Measurements from ENCODE around the gene MYEOV. TPM values are rescaled to one million over a fixed set of nuclear protein-coding genes. Genes with fewer than 3 reads are reported as not detected.

Gene MYEOV
- total RNA-seq, 4 donors from 2014 or later = not detected

DNA sequence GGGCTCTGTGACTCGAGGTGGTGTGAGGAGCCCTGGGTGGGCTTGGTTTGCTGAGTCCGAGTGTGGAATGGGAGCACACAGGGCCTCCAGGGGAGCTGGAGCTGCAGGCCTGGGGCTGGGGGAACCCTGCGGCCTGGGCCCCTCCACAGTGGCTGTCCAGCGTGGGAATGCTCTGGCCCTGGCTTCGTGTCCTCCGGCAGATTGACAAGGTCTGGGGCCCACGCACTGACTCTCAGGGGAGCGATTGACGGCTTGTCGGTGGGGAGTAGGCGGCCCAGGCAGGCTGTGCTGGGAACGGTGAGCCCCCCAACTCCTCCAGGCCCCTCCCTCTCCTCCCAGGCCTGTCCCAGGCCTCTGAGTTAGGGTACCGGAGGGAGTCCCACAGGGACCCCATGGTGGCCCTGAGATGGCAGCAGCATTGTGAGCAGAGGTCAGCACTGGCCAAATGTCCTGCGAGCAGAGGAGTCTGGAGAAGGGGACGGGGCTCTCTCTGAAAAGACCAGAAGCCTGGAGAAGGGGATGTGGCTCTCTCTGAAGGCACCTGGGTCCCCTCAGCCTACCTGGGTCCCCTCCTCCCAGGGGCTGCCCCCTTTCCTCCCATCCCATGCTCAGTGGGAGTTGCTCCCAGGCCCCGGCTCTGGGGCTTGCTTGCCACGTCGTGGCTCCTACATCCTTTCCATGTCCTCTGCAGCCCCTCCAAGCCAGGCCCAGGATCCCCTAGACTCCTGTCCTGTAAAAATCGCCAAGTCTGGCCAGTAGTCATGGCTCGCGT lies 23.8 kb upstream of the MYEOV start:
- Histone ChIP-seq H3K27ac (no peak overlapping the region), H3K4me3 (no peak overlapping the region), H3K9me3 (no peaks in the 10 kb centered on the region), H3K4me1 (peaks cover 0 to 8% (median 0%) of the 10 kb centered on the region in 3 donors), H3K27me3 (peaks cover 16% of the 10 kb centered on the region), H3K36me3 (no peaks in the 10 kb centered on the region)
- 40% methylated on average over 1 of the region's 21 CpGs for WGBS, 2 donors (ENCODE audit: low coverage in 1 of 2)
- TF ChIP-seq EP300 (IDR thresholded peaks at IDR 0.05) (no peak), POLR2A (IDR thresholded peaks at IDR 0.05) (no peak)
- ATAC-seq = no peak

- TF ChIP-seq CTCF (IDR thresholded peaks at IDR 0.05) (no peak), EP300 (IDR thresholded peaks at IDR 0.05) (no peak), POLR2A (IDR thresholded peaks at IDR 0.05) (no peak), POLR2AphosphoS5 (IDR thresholded peaks at IDR 0.05) (no peak)
- Histone ChIP-seq H3K4me3 (no peak overlapping the region), H3K36me3 (no peaks in the 10 kb centered on the region), H3K27me3 (peaks cover 8% of the 10 kb centered on the region), H3K4me1 (peaks cover 0 to 8% (median 0%) of the 10 kb centered on the region in 3 donors), H3K27ac (no peak overlapping the region), H3K9me3 (no peaks in the 10 kb centered on the region)
- WGBS, 2 donors (ENCODE audit: low coverage in 1 of 2) = 70 to 95% methylated on average over 3 to 6 of the region's 7 CpGs
- no peak for ATAC-seq
These were observed 23.0 kb upstream of the MYEOV start for GRCh38 chr11:69270941-69271340.

GRCh38 chr11:69272055-69272454 lies 21.9 kb upstream of the MYEOV start:
- Histone ChIP-seq H3K4me1 (peaks cover 0 to 8% (median 0%) of the 10 kb centered on the region in 3 donors), H3K4me3 (no peak overlapping the region), H3K27me3 (no peaks in the 10 kb centered on the region), H3K27ac (no peak overlapping the region), H3K9me3 (no peaks in the 10 kb centered on the region), H3K36me3 (no peaks in the 10 kb centered on the region)
- TF ChIP-seq CTCF (IDR thresholded peaks at IDR 0.05) (no peak), EP300 (IDR thresholded peaks at IDR 0.05) (no peak), POLR2A (IDR thresholded peaks at IDR 0.05) (no peak), POLR2AphosphoS5 (IDR thresholded peaks at IDR 0.05) (no peak)
- no peak for ATAC-seq
- 82 to 94% methylated on average over 2 to 3 of the region's 3 CpGs for WGBS, 2 donors (ENCODE audit: low coverage in 1 of 2)

DNA sequence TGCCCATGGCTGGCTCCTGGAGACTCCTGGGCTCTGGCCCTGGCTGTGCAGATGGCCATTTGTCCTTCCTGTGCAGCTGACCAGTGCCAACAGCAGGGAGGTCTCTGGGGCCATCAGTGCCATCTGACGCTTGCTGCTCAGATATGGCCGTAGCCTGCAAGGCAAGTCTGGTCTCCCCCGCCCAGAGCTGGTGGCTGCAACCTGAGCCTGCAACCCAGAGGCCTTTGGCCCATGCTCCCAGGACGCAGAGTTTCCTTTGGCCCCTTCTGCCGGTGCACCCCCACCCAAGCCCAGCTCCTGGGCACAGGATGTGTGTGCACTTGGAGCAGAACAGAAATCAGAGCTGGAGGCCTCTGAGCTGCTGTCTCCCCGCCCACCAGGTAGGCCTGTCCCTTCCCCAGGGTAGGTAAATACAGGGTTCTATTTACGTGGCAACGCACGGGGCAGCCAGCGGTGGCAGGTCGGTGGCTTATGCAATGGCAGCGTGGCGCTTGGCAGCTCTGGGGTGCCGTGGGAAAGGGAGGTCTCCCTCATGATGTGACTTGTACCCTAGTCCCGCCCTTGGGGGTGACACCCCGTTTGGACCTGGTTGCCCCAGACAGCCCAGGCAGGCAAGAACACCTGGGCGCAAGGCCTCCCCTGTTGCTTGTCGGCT lies 21.0 kb upstream of the MYEOV start:
- no peak for ATAC-seq
- Histone ChIP-seq H3K27me3 (peaks cover 4% of the 10 kb centered on the region), H3K9me3 (no peaks in the 10 kb centered on the region), H3K36me3 (no peaks in the 10 kb centered on the region), H3K4me1 (no peaks in the 10 kb centered on the region), H3K27ac (no peak overlapping the region), H3K4me3 (no peak overlapping the region)
- 60 to 88% methylated on average over 1 to 5 of the region's 18 CpGs for WGBS, 2 donors (ENCODE audit: low coverage in 1 of 2)
- TF ChIP-seq POLR2A (IDR thresholded peaks at IDR 0.05) = no peak
- no peak for TF ChIP-seq EP300 (IDR thresholded peaks at IDR 0.05)
- no peak for TF ChIP-seq POLR2AphosphoS5 (IDR thresholded peaks at IDR 0.05)
- TF ChIP-seq CTCF (IDR thresholded peaks at IDR 0.05) = no peak

DNA sequence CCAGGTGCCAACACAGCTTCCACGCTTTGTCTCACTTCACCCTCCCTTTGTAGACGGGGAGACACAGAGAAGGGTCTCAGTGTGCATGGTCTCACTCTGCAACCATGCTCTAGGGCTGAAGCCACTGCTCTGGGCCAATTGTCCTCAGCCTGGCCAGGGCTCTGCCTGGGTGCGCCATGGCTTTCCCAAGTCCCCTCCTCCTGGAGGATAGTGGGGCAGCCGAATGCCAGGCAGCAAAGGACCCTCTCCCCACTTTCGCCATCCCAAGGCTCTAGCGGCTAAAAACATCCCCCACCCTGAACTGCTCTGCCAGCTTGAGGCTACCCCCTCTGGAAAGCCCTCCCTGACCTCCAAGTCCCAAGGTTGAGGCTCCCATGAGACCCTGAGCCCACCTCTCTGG lies 20.4 kb upstream of the MYEOV start:
- TF ChIP-seq CTCF (IDR thresholded peaks at IDR 0.05) = no peak
- no peak for TF ChIP-seq POLR2A (IDR thresholded peaks at IDR 0.05)
- TF ChIP-seq EP300 (IDR thresholded peaks at IDR 0.05) = no peak
- no peak for TF ChIP-seq POLR2AphosphoS5 (IDR thresholded peaks at IDR 0.05)
- 100% methylated on average over 1 of the region's 6 CpGs; no CpG with 5 or more reads in 1 of the 2 donors for WGBS, 2 donors (ENCODE audit: low coverage in 1 of 2)
- no peak overlapping the region for H3K27ac ChIP-seq

More for the DNA sequence above, 20.4 kb upstream of the MYEOV start:
- no peak overlapping the region for H3K4me3 ChIP-seq
- no peaks in the 10 kb centered on the region for H3K36me3 ChIP-seq
- H3K27me3 ChIP-seq = peaks cover 4% of the 10 kb centered on the region
- no peak for ATAC-seq
- no peaks in the 10 kb centered on the region for H3K4me1 ChIP-seq
- H3K9me3 ChIP-seq = no peaks in the 10 kb centered on the region
